H1 (cell line): ENCODE results near the gene CDY2A. TPM values are rescaled to one million over a fixed set of nuclear protein-coding genes. Genes with fewer than 3 reads are reported as not detected.
"Not testable (repeated sequence)": the region's sequence is repeated elsewhere in the genome, so short reads cannot be mapped to it uniquely, and the experiment has no call there.

Experiments
- CTCF ChIA-PET: fragments of 300-600 bp; sonication (Branson Sonifier 250); formaldehyde crosslinking; loops from one replicate; lab custom pipeline; 2021; ENCODE audit not compliant: partially characterized antibody; lab: Charles Lee
- POLR2A ChIA-PET: fragments of 300-600 bp; sonication (Branson Sonifier 250); formaldehyde crosslinking; loops from one replicate; lab custom pipeline; 2021; ENCODE audit warnings: inconsistent platforms; ENCODE audit not compliant: partially characterized antibody; lab: Charles Lee
- DNase-seq, 2 experiments: peaks; one replicate each; pipeline versions ENCODE4 v3.0.0 to v3.0.0-alpha.2; 2010 to 2022; ENCODE audit warnings: low spot score in 2 of 2, low read depth in 1 of 2, mixed read lengths in 1 of 2
- FAIRE-seq: peaks from 2 replicates; lab custom pipeline; 2011; peaks lifted over from hg19 to GRCh38; lab: Jason Lieb, UNC
- H2AFZ ChIP-seq: 2 replicates; pipeline ENCODE4 v1.8.1; 2012; ENCODE audit warnings: low read length, inconsistent platforms
- H2AK5ac ChIP-seq: 2 replicates; pipeline ENCODE4 v1.6.1; 2013; ENCODE audit warnings: low read depth, low read length
- H2BK120ac ChIP-seq: replicated peaks from 2 replicates; pipeline ENCODE3; 2013; ENCODE audit warnings: low read depth, low read length, inconsistent platforms
- H2BK12ac ChIP-seq: 2 replicates; pipeline ENCODE4 v1.6.1; 2013; ENCODE audit warnings: low read depth, low read length
- H2BK15ac ChIP-seq: 2 replicates; pipeline ENCODE4 v1.6.1; 2013; ENCODE audit warnings: low read length
- H2BK20ac ChIP-seq: 2 replicates; pipeline ENCODE4 v1.6.1; 2013; ENCODE audit warnings: low read length
- H2BK5ac ChIP-seq: 2 replicates; pipeline ENCODE4 v1.6.1; 2013; ENCODE audit warnings: low read depth, low read length
- H3K14ac ChIP-seq: 2 replicates; pipeline ENCODE4 v1.6.1; 2013; ENCODE audit warnings: inconsistent platforms; ENCODE audit not compliant: insufficient read length
- H3K18ac ChIP-seq: 2 replicates; pipeline ENCODE4 v1.6.1; 2013; ENCODE audit warnings: low read length; ENCODE audit errors: extremely low read depth
- H3K23ac ChIP-seq: 2 replicates; pipeline ENCODE4 v1.6.1; 2013; ENCODE audit warnings: inconsistent platforms; ENCODE audit not compliant: insufficient read length
- H3K23me2 ChIP-seq: 2 replicates; pipeline ENCODE4 v1.6.1; 2013; ENCODE audit warnings: low read depth, low read length
- H3K27ac ChIP-seq: 2 replicates; pipeline ENCODE4 v1.6.1; 2011; ENCODE audit warnings: low read depth, low read length, inconsistent platforms
- H3K27me3 ChIP-seq, 4 experiments: replicated peaks in 1 of 4; 1 replicate in 1 of 4; 2 replicates in 3 of 4; pipeline versions ENCODE4 v1.6.1 to v1.8.1; 2011 to 2013; ENCODE audit warnings: low read length in 3 of 4, mild to moderate bottlenecking in 3 of 4, inconsistent platforms in 2 of 4, mixed read lengths in 2 of 4, moderate library complexity in 1 of 4; ENCODE audit not compliant: control insufficient read depth in 3 of 4, insufficient read depth in 3 of 4; ENCODE audit errors: extremely low read depth in 1 of 4
- H3K36me3 ChIP-seq, 4 experiments: 2 replicates each; pipeline versions ENCODE4 v1.6.1 to v1.8.1; 2011 to 2013; ENCODE audit warnings: mild to moderate bottlenecking in 4 of 4, low read length in 3 of 4, moderate library complexity in 2 of 4, control low read depth in 1 of 4, inconsistent platforms in 1 of 4; ENCODE audit not compliant: insufficient read depth in 4 of 4, control insufficient read depth in 2 of 4
- H3K4ac ChIP-seq: replicated peaks from 2 replicates; pipeline ENCODE3; 2013; ENCODE audit warnings: low read length, low read depth, mixed read lengths, inconsistent platforms; ENCODE audit not compliant: insufficient read length
- H3K4me1 ChIP-seq, 4 experiments: replicated peaks in 1 of 4; 1 replicate in 1 of 4; 2 replicates in 3 of 4; pipeline versions ENCODE4 v1.6.1 to v1.8.1; 2011 to 2013; ENCODE audit warnings: low read length in 3 of 4, inconsistent platforms in 2 of 4, mixed read lengths in 1 of 4; ENCODE audit not compliant: insufficient read depth in 4 of 4, control insufficient read depth in 3 of 4
- H3K4me2 ChIP-seq, 2 experiments: 2 replicates each; pipeline versions ENCODE4 v1.6.1 to v1.8.1; 2011 to 2013; ENCODE audit warnings: low read depth in 2 of 2, low read length in 2 of 2, control low read depth in 1 of 2, inconsistent platforms in 1 of 2, mild to moderate bottlenecking in 1 of 2; ENCODE audit not compliant: insufficient read depth in 1 of 2
- H3K4me3 ChIP-seq, 4 experiments: fragments of 200-600, 300-600 bp in 1 of 4; sonication (generic), shearing (Covaris generic), sonication (Bioruptor Twin) in 1 of 4; 2 replicates each; pipeline versions ENCODE4 v1.5.1 to v1.8.1; 2011 to 2016; ENCODE audit warnings: low read length in 4 of 4, low read depth in 3 of 4, control low read depth in 2 of 4, inconsistent platforms in 2 of 4, mild to moderate bottlenecking in 2 of 4, mixed read lengths in 1 of 4, moderate library complexity in 1 of 4; ENCODE audit not compliant: insufficient read depth in 2 of 4; ENCODE audit errors: extremely low read depth in 1 of 4
- H3K56ac ChIP-seq: replicated peaks from 2 replicates; pipeline ENCODE3; 2013; ENCODE audit warnings: low read depth, mild to moderate bottlenecking, mixed read lengths, low read length, inconsistent platforms; ENCODE audit not compliant: insufficient read length
- H3K79me1 ChIP-seq: 2 replicates; pipeline ENCODE4 v1.6.1; 2013; ENCODE audit warnings: low read depth, low read length, control low read depth
- H3K79me2 ChIP-seq, 2 experiments: 2 replicates each; pipeline versions ENCODE4 v1.6.1 to v1.8.1; 2012 to 2013; ENCODE audit warnings: low read length in 2 of 2, mild to moderate bottlenecking in 2 of 2, inconsistent platforms in 1 of 2; ENCODE audit not compliant: insufficient read depth in 2 of 2, control insufficient read depth in 1 of 2
- H3K9ac ChIP-seq, 4 experiments: replicated peaks in 1 of 4; 1 replicate in 1 of 4; 2 replicates in 3 of 4; pipeline versions ENCODE4 v1.6.1 to v1.8.1; 2011 to 2013; ENCODE audit warnings: low read depth in 3 of 4, low read length in 3 of 4, control low read depth in 2 of 4, mild to moderate bottlenecking in 2 of 4, moderate library complexity in 2 of 4, inconsistent platforms in 1 of 4; ENCODE audit errors: extremely low read depth in 1 of 4
- H3K9me3 ChIP-seq, 2 experiments: 2 replicates each; pipeline versions ENCODE4 v1.6.1 to v1.8.1; 2012 to 2013; ENCODE audit warnings: mild to moderate bottlenecking in 2 of 2, moderate library complexity in 2 of 2, control low read depth in 1 of 2, inconsistent platforms in 1 of 2, low read depth in 1 of 2, low read length in 1 of 2, mixed read lengths in 1 of 2; ENCODE audit not compliant: insufficient read depth in 2 of 2
- H4K20me1 ChIP-seq, 2 experiments: replicated peaks in 1 of 2; 2 replicates each; pipeline versions ENCODE3 to v1.8.1; 2011 to 2013; ENCODE audit warnings: inconsistent platforms in 2 of 2, low read length in 2 of 2, mild to moderate bottlenecking in 1 of 2; ENCODE audit not compliant: insufficient read depth in 2 of 2, control insufficient read depth in 1 of 2
- H4K5ac ChIP-seq: 2 replicates; pipeline ENCODE4 v1.6.1; 2013; ENCODE audit warnings: low read length, low read depth, mixed read lengths, inconsistent platforms; ENCODE audit not compliant: insufficient read length
- H4K8ac ChIP-seq: 2 replicates; pipeline ENCODE4 v1.8.0; 2013; ENCODE audit warnings: mild to moderate bottlenecking, moderate library complexity, low read length, inconsistent platforms; ENCODE audit not compliant: insufficient read depth; ENCODE audit errors: extremely low read depth
- H4K91ac ChIP-seq: replicated peaks from 2 replicates; pipeline ENCODE3; 2013; ENCODE audit warnings: low read length, mixed read lengths, inconsistent platforms; ENCODE audit not compliant: insufficient read length
- WGBS, 2 experiments: shearing (Covaris generic) in 1 of 2; methylation state at CpG; one replicate each; pipeline versions ENCODE4 v1.1.6 to v1.1.7; 2013 to 2015; ENCODE audit warnings: low lambda C conversion rate in 2 of 2, mixed read lengths in 2 of 2, inconsistent platforms in 1 of 2, low coverage in 1 of 2, missing lambda C conversion rate in 1 of 2; ENCODE audit not compliant: insufficient replicate concordance in 2 of 2, insufficient coverage in 1 of 2, insufficient read length in 1 of 2; ENCODE audit errors: extremely low coverage in 1 of 2, missing lambda C conversion rate in 1 of 2; 5-methylcytosine and 5-hydroxymethylcytosine counted together
- polyA plus RNA-seq, 7 experiments: library from polyadenylated mRNA; depleted of rRNA in 3 of 7; stranded (reverse) in 5 of 7; unstranded in 2 of 7; fragments of >200 nt in 5 of 7; fragments of 200-250 nt in 2 of 7; gene quantifications; 1 replicate in 5 of 7; 2 replicates in 1 of 7; 4 replicates in 1 of 7; pipeline versions ENCODE4 v1.2.1 to v1.2.3, GENCODE V29; 2011 to 2013; ENCODE audit warnings: missing spikeins in 2 of 7, mixed read lengths in 2 of 7
- total RNA-seq: library from RNA; stranded (reverse); fragmentation: NEBNext Ultra II Directional; extraction: Animal tissue kit (Norgen Biotek cat#: 25700); gene quantifications from 2 replicates; pipeline ENCODE4 v1.2.1, GENCODE V29; 2021

The CDY2A gene
- total and polyA plus RNA-seq, 2 of the 8 experiments (the other 6 are each of a cell fraction or from before 2014, with no cell fraction given) = not detected

DNA sequence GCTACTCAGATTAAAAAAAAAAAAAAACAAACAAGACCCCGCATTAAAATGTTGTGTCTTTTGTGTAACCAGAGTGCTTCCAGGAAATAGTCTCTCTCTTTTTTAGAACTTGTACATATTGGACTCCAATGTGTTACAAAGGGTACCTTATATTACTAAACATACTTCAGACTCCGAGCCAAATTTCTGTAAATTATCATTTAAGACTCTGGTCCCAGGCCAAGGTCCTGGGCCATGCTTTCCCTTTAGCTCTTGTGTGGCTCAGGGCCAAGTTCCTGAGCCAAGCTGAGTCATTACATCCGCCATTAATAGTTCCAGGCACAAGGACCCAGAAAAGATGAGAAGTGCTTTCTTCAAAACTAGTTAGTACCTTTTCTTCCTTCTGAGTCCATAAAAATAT lies 4.6 kb downstream of the CDY2A start:
- H3K23me2 ChIP-seq = not testable (repeated sequence)

GRCh38 chrY:18034100-18034814 lies 8.7 kb downstream of the CDY2A start:
- H3K9ac ChIP-seq, H3K4me3 ChIP-seq, H2BK5ac ChIP-seq, FAIRE-seq, H3K9me3 ChIP-seq, H3K27ac ChIP-seq, H3K27me3 ChIP-seq, H3K36me3 ChIP-seq, H2BK15ac ChIP-seq, H3K23ac ChIP-seq, CTCF ChIA-PET, H2AFZ ChIP-seq, H2BK120ac ChIP-seq, H2AK5ac ChIP-seq, H3K79me2 ChIP-seq, H4K8ac ChIP-seq, H4K91ac ChIP-seq, POLR2A ChIA-PET, H3K56ac ChIP-seq, H3K4me2 ChIP-seq, DNase-seq, H3K4me1 ChIP-seq, H4K20me1 ChIP-seq, H3K79me1 ChIP-seq, H3K18ac ChIP-seq, H3K14ac ChIP-seq, H3K4ac ChIP-seq, H4K5ac ChIP-seq, H2BK12ac ChIP-seq, H3K23me2 ChIP-seq, H2BK20ac ChIP-seq: not testable (repeated sequence)
- WGBS, 2 experiments = no CpG with 5 or more reads among the region's 3 CpGs

More for the DNA sequence above, 4.6 kb downstream of the CDY2A start:
- H3K27ac ChIP-seq, H2BK15ac ChIP-seq, CTCF ChIA-PET, H4K20me1 ChIP-seq, H2BK5ac ChIP-seq, H4K8ac ChIP-seq, H2BK20ac ChIP-seq, H3K18ac ChIP-seq, H2BK12ac ChIP-seq, H2AFZ ChIP-seq, H4K91ac ChIP-seq, H4K5ac ChIP-seq, H3K4me3 ChIP-seq, H3K4me2 ChIP-seq, H3K56ac ChIP-seq, H3K14ac ChIP-seq, H3K36me3 ChIP-seq, FAIRE-seq, H3K9ac ChIP-seq, H3K23ac ChIP-seq, H3K4ac ChIP-seq, H2BK120ac ChIP-seq, H3K79me1 ChIP-seq, H3K4me1 ChIP-seq, H3K79me2 ChIP-seq, H2AK5ac ChIP-seq, DNase-seq, H3K9me3 ChIP-seq, H3K27me3 ChIP-seq, POLR2A ChIA-PET: not testable (repeated sequence)
- no CpG with 5 or more reads among the region's 3 CpGs for WGBS, 2 experiments
